Colonic mucosa (tissue), 4 donors: Measurements from ENCODE around the gene PI4K2B. TPM values are rescaled to one million over a fixed set of nuclear protein-coding genes. Genes with fewer than 3 reads are reported as not detected.
A peak's percentile ranks its signal among the peaks of the same experiment; 100 is the strongest.

Experiments
- DNase-seq: peaks from one replicate; pipeline ENCODE4 v3.0.0-alpha.2; 2020
- H3K27ac ChIP-seq: fragments of 200-600 bp; one replicate; pipeline ENCODE4 v1.8.0; 2021
- H3K27me3 ChIP-seq: fragments of 200-600 bp; one replicate; pipeline ENCODE4 v1.8.0; 2021
- H3K36me3 ChIP-seq: fragments of 200-600 bp; one replicate; pipeline ENCODE4 v1.8.0; 2021
- H3K4me1 ChIP-seq: fragments of 200-600 bp; one replicate; pipeline ENCODE4 v1.8.0; 2021; ENCODE audit warnings: mild to moderate bottlenecking
- H3K4me3 ChIP-seq: fragments of 200-600 bp; one replicate; pipeline ENCODE4 v1.8.0; 2021
- H3K9ac ChIP-seq, 2 donors: one replicate each; pipeline ENCODE4 v1.7.0; 2013; ENCODE audit warnings: control low read depth in 2 of 2, low read depth in 2 of 2, low read length in 2 of 2
- H3K9me3 ChIP-seq: fragments of 200-600 bp; one replicate; pipeline ENCODE4 v1.8.0; 2021
- CTCF ChIP-seq: fragments of 200-600 bp; IDR thresholded peaks from one replicate; pipeline ENCODE4 v1.8.0; 2022; ENCODE audit warnings: antibody characterized with exemption, mild to moderate bottlenecking
- intact Hi-C: fragments of 100-400 bp; cut with DNase I; formaldehyde crosslinking; loops from one replicate; pipeline ENCODE4 v1.14.1; 2022
- total RNA-seq, 2 donors: library from RNA; stranded (reverse); fragmentation: NEBNext Ultra II Directional in 1 of 2; extraction: Animal tissue kit (Norgen Biotek cat#: 25700) in 1 of 2; gene quantifications; one replicate each; pipeline ENCODE4 v1.2.1, GENCODE V29; 2021
- donor health status: healthy.
- donor health status: DM: no; HTN: no; CAD: no.
- donor health status: DM: no; HTN: no; CAD: no.

The PI4K2B gene
- total RNA-seq, 2 donors from 2014 or later: 26.3 to 27.9 TPM

- TF ChIP-seq CTCF: no peak
- Histone ChIP-seq H3K27ac (no peak overlapping the region), H3K27me3 (no peaks in the 10 kb centered on the region), H3K9ac (no peak overlapping the region), H3K4me3 (no peak overlapping the region), H3K9me3 (peaks cover 5% of the 10 kb centered on the region), H3K36me3 (no peaks in the 10 kb centered on the region), H3K4me1 (no peaks in the 10 kb centered on the region)
- DNase-seq: no peak
- intact Hi-C loops: no loop called here
Observed at GRCh38 chr4:25221377-25221776, 12.5 kb upstream of the PI4K2B start.

- Histone ChIP-seq H3K9me3 (peaks cover 5% of the 10 kb centered on the region), H3K27ac (no peak overlapping the region), H3K36me3 (no peaks in the 10 kb centered on the region), H3K9ac (no peak overlapping the region), H3K4me1 (no peaks in the 10 kb centered on the region), H3K4me3 (no peak overlapping the region), H3K27me3 (no peaks in the 10 kb centered on the region)
- DNase-seq: no peak
- TF ChIP-seq CTCF: no peak
- intact Hi-C loops: no loop called here
Observed at GRCh38 chr4:25223802-25224375, 9.9 kb upstream of the PI4K2B start.

- intact Hi-C loops: loop anchor here (5.0 to 10.0 kb wide), 2 partner anchors 53 to 85 kb away; partner anchors contain the start of gene ZCCHC4
- Histone ChIP-seq H3K9me3 (peaks cover 5% of the 10 kb centered on the region), H3K9ac (no peak overlapping the region), H3K27me3 (no peaks in the 10 kb centered on the region), H3K4me3 (no peak overlapping the region), H3K27ac (no peak overlapping the region), H3K36me3 (no peaks in the 10 kb centered on the region), H3K4me1 (no peaks in the 10 kb centered on the region)
- no peak for TF ChIP-seq CTCF
- DNase-seq: no peak
Observed at GRCh38 chr4:25229804-25230203, 4.0 kb upstream of the PI4K2B start.

GRCh38 chr4:25233194-25233593, 639 bp upstream of the PI4K2B start:
- peak overlapping the region; percentile 97 for H3K4me3 ChIP-seq
- no peaks in the 10 kb centered on the region for H3K4me1 ChIP-seq
- H3K36me3 ChIP-seq: no peaks in the 10 kb centered on the region
- TF ChIP-seq CTCF: no peak
- H3K27ac ChIP-seq: peak overlapping the region; percentile 98
- no peaks in the 10 kb centered on the region for H3K9me3 ChIP-seq
- intact Hi-C loops: loop anchor here (5.0 to 10.0 kb wide), 2 partner anchors 56 to 82 kb away; partner anchors contain the start of gene ZCCHC4
- no peak for DNase-seq
- H3K9ac ChIP-seq: peak overlapping the region in 1 of 2 donors; percentile 28
- no peaks in the 10 kb centered on the region for H3K27me3 ChIP-seq

GRCh38 chr4:25234390-25235370, 847 bp downstream of the PI4K2B start:
- intact Hi-C loops: loop anchor here (5.0 to 10.0 kb wide), 2 partner anchors 57 to 80 kb away; partner anchors contain the start of gene ZCCHC4
- H3K9me3 ChIP-seq: no peaks in the 10 kb centered on the region
- H3K27ac ChIP-seq: peak overlapping the region; percentile 98
- H3K4me3 ChIP-seq: peak overlapping the region; percentile 97
- no peaks in the 10 kb centered on the region for H3K4me1 ChIP-seq
- TF ChIP-seq CTCF: peak; percentile 50
- no peaks in the 10 kb centered on the region for H3K27me3 ChIP-seq
- peak; percentile 60 for DNase-seq
- no peaks in the 10 kb centered on the region for H3K36me3 ChIP-seq
- H3K9ac ChIP-seq: peak overlapping the region; percentile 94 to 100
